ENCODE results near the gene DOCK1. TPM values are rescaled to one million over a fixed set of nuclear protein-coding genes. Genes with fewer than 3 reads are reported as not detected.

DOCK1 gene
- total and polyA plus RNA-seq, 2 donors from 2014 or later = 15.8 to 81.7 TPM

GRCh38 chr10:127303105-127303504, 397.9 kb downstream of the DOCK1 start:
- no peaks in the 10 kb centered on the region for H3K9me3 ChIP-seq (ENCODE audit: control insufficient read depth in 2 of 3, insufficient read depth in 1 of 3, low read length in 3 of 3)
- H3K4me3 ChIP-seq (ENCODE audit: low read length in 3 of 3) = no peak overlapping the region
- DNase-seq = no peak
- H3K9ac ChIP-seq (ENCODE audit: low read length in 3 of 3) = no peak overlapping the region
- H3K36me3 ChIP-seq (ENCODE audit: control insufficient read depth in 2 of 3, insufficient read depth in 3 of 3, low read length in 3 of 3) = no peaks in the 10 kb centered on the region
- no peak for FAIRE-seq
- H3K4me1 ChIP-seq (ENCODE audit: control insufficient read depth in 2 of 3, insufficient read depth in 2 of 3, low read depth in 1 of 3, low read length in 3 of 3) = peaks cover 0 to 17% (median 5%) of the 10 kb centered on the region in 3 donors
- TF ChIP-seq CTCF (IDR thresholded peaks at IDR 0.05; ENCODE audit: borderline replicate concordance, extremely low read depth, insufficient read depth) = no peak
- no peak overlapping the region for H3K27ac ChIP-seq (ENCODE audit: low read depth in 2 of 2, low read length in 2 of 2)
- intact Hi-C loops (cut with DNase I) = no loop called here
- H3K27me3 ChIP-seq (ENCODE audit: control insufficient read depth, insufficient read depth, low read length) = no peaks in the 10 kb centered on the region

- TF ChIP-seq CTCF (IDR thresholded peaks at IDR 0.05; ENCODE audit: borderline replicate concordance, extremely low read depth, insufficient read depth) = no peak
- no peaks in the 10 kb centered on the region for H3K36me3 ChIP-seq (ENCODE audit: control insufficient read depth in 2 of 3, insufficient read depth in 3 of 3, low read length in 3 of 3)
- H3K4me1 ChIP-seq (ENCODE audit: control insufficient read depth in 2 of 3, insufficient read depth in 2 of 3, low read depth in 1 of 3, low read length in 3 of 3) = peaks cover 0 to 17% (median 5%) of the 10 kb centered on the region in 3 donors
- H3K4me3 ChIP-seq (ENCODE audit: low read length in 3 of 3) = no peak overlapping the region
- no peak overlapping the region for H3K27ac ChIP-seq (ENCODE audit: low read depth in 2 of 2, low read length in 2 of 2)
- H3K9me3 ChIP-seq (ENCODE audit: control insufficient read depth in 2 of 3, insufficient read depth in 1 of 3, low read length in 3 of 3) = no peaks in the 10 kb centered on the region
- intact Hi-C loops (cut with DNase I) = no loop called here
- DNase-seq (no peak), FAIRE-seq (no peak)
- H3K27me3 ChIP-seq (ENCODE audit: control insufficient read depth, insufficient read depth, low read length) = no peaks in the 10 kb centered on the region
- no peak overlapping the region for H3K9ac ChIP-seq (ENCODE audit: low read length in 3 of 3)
Observed at GRCh38 chr10:127303746-127304145, 398.5 kb downstream of the DOCK1 start.

- H3K4me1 ChIP-seq (ENCODE audit: control insufficient read depth in 2 of 3, insufficient read depth in 2 of 3, low read depth in 1 of 3, low read length in 3 of 3) = peaks cover 0 to 5% (median 2%) of the 10 kb centered on the region in 3 donors
- TF ChIP-seq CTCF (IDR thresholded peaks at IDR 0.05; ENCODE audit: borderline replicate concordance, extremely low read depth, insufficient read depth) = no peak
- H3K9ac ChIP-seq (ENCODE audit: low read length in 3 of 3) = no peak overlapping the region
- H3K27me3 ChIP-seq (ENCODE audit: control insufficient read depth, insufficient read depth, low read length) = no peaks in the 10 kb centered on the region
- FAIRE-seq (no peak), DNase-seq (no peak)
- no peak overlapping the region for H3K4me3 ChIP-seq (ENCODE audit: low read length in 3 of 3)
- H3K36me3 ChIP-seq (ENCODE audit: control insufficient read depth in 2 of 3, insufficient read depth in 3 of 3, low read length in 3 of 3) = no peaks in the 10 kb centered on the region
- intact Hi-C loops (cut with DNase I) = no loop called here
- no peak overlapping the region for H3K27ac ChIP-seq (ENCODE audit: low read depth in 2 of 2, low read length in 2 of 2)
- H3K9me3 ChIP-seq (ENCODE audit: control insufficient read depth in 2 of 3, insufficient read depth in 1 of 3, low read length in 3 of 3) = no peaks in the 10 kb centered on the region
Observed at GRCh38 chr10:127306479-127306878, 401.3 kb downstream of the DOCK1 start.

- no peak for TF ChIP-seq CTCF (IDR thresholded peaks at IDR 0.05; ENCODE audit: borderline replicate concordance, extremely low read depth, insufficient read depth)
- H3K9ac ChIP-seq (ENCODE audit: low read length in 3 of 3) = no peak overlapping the region
- FAIRE-seq = no peak
- no peak overlapping the region for H3K27ac ChIP-seq (ENCODE audit: low read depth in 2 of 2, low read length in 2 of 2)
- H3K36me3 ChIP-seq (ENCODE audit: control insufficient read depth in 2 of 3, insufficient read depth in 3 of 3, low read length in 3 of 3) = no peaks in the 10 kb centered on the region
- no peak overlapping the region for H3K4me3 ChIP-seq (ENCODE audit: low read length in 3 of 3)
- peaks cover 0 to under 1% (median 0%) of the 10 kb centered on the region in 3 donors for H3K4me1 ChIP-seq (ENCODE audit: control insufficient read depth in 2 of 3, insufficient read depth in 2 of 3, low read depth in 1 of 3, low read length in 3 of 3)
- intact Hi-C loops (cut with DNase I) = no loop called here
- no peak for DNase-seq
- H3K9me3 ChIP-seq (ENCODE audit: control insufficient read depth in 2 of 3, insufficient read depth in 1 of 3, low read length in 3 of 3) = no peaks in the 10 kb centered on the region
- H3K27me3 ChIP-seq (ENCODE audit: control insufficient read depth, insufficient read depth, low read length) = no peaks in the 10 kb centered on the region
Observed at GRCh38 chr10:127307338-127307737, 402.1 kb downstream of the DOCK1 start.
